ENCODE results near the gene LMO2.
"Not testable (repeated sequence)": the region's sequence is repeated elsewhere in the genome, so short reads cannot be mapped to it uniquely, and the experiment has no call there.

LMO2 gene

DNA sequence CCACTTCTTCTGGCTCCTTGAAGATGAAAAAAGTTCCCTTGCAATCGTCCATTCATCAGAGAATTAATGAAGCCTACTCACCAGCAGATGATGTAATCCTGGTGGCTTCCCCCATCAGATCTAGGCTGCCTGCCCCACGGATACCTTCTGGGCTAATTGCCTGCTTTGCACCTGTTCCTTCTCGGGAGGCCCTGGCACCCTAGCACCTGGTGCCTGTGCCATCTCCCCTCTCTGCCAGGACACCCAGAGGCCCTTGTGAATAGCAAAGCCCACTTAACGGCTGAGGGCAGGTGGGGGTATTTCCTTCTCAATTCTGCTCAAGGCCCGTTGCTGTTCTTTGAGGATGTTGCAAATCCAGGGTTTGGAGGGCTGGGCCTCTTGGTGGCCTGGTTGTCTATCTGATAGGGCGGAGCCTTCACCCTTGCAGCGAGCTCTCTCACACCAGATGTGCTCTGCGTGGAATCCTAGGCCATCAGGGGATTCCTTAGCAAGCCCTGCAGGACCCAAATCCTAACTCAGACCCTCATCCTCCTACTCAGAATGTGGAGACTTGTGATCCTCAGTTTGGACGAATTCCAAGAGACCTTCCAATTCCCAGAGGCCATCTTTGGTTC lies at the start of gene LMO2:
Gene LMO2, minus strand, starts transcription at position 363 of the 614 bp plus-strand sequence. CDS start 22,360 bp downstream, outside the sequence.
- DNase-seq (ENCODE audit: low spot score), result no peak

DNA sequence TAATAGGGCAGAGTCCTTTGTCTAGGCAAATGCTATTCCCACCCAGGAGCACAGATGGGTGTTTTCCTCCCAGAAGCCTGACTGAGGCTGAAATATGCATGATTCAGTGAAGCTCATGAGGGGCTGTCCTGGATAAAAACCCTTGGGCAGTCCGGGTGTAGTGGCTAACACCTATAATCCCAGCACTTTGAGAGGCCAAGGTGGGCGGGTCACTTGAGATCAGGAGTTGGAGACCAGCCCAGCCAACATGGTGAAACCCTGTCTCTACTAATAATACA lies 48.6 kb upstream of the LMO2 start:
- DNase-seq (ENCODE audit: low spot score), result no peak

DNA sequence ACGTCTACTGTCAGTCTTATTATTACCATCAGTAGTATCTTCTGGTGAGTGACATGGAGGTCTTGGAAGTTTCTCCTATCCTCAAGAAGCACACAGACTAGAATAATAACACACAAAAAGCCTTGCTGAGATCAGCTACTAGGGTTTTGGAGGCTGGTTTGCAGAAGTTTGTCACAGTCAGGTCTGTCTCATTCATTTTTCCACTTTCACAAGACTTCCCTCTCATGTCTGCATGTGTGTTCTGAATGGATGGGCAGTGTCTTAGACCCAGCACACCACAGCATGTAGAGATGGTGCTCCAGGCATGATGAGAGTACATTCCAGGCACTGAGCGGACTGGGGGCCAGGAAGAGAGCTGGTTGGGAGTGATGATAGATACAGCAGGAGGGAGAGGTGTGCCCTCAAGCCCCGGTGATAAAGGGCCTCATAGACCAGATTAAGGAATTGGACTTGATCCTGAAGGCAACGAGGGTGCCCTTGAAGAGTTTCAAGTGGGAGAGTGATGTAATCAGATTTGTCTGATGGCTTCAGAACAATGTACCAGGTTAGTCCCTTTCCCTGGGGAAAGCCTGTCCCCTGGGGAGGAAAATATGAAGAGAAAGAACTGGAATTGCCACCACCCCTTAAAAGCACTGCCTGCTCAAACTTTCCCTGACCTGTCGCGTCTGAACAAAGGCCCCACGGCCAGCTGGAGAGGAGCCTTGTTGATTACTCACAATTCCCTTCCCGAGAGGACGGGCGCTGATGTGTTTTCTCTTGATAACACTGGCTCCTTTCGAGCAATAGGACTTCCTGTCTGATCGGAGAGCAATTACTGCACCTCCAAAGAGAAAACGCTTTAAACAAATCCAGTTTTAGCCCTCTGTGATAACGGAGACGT lies 45.1 kb upstream of the LMO2 start:
- no peak for DNase-seq (ENCODE audit: low spot score)

DNA sequence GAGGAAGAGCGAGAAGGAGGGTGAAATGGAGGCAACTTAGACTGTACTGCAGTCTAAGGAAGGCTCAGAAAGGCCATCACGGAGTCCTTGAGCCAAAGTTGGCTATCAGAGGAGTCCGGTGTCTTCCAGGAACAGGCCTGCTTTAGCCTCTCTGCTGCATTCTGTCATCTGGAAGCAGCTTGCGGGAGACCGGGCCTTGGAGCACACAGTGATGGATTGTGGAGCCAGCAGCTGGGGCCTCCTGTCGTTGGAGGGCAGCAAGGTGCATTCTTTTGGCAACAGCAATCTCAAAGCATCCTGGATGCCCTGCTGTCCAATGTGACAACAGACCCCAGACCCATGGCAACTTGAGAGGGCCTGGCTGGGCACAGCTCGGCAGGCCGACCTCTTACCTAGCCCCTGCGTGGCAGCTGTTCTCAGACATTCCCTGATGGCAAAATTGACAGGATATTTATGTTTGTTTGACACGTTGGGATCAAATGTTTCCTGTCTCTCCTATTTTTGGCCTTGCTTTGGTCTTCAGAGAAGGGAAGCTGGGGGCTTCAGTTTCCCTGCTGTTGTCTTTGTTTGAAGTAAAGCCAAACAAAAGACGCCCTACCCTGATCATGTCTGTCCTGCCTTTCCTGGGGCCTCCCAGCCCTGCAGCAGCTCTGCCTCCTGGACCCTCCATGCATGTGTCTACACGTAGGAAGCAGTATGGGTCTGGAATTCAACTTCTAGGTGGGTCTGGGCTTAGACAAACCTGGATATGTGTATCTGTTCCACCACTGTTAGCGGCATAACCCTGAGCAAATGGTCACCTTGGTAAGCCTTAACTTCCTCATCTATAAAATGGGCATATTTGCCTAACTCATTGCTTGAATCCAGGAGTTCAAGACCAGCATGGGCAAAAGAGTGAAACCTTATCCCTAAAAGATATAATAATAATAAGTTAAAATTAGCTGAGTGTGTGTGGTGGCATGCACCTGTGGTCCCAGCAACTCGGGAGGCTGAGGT lies 43.9 kb upstream of the LMO2 start:
- no peak for DNase-seq (ENCODE audit: low spot score)

DNA sequence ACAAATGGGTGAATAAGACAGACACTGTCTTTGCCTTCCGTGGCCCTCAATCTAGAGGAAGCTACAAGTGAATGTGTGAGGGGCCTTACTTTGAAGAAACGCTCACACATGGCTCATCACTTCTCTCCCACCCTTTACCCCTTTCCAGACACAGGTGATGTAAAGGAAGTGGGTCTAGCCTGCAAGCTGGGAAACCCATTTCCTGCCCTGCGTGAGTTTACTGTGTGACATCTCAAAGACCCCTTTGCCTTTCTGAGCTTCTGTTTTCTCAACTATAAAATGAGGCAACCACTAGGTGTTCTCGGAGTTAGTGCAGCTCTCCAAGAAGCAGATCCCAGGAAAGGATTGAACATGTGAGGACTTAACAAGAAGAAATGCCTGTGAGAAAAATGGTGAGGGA lies 43.1 kb upstream of the LMO2 start:
- DNase-seq (ENCODE audit: low spot score), result no peak

DNA sequence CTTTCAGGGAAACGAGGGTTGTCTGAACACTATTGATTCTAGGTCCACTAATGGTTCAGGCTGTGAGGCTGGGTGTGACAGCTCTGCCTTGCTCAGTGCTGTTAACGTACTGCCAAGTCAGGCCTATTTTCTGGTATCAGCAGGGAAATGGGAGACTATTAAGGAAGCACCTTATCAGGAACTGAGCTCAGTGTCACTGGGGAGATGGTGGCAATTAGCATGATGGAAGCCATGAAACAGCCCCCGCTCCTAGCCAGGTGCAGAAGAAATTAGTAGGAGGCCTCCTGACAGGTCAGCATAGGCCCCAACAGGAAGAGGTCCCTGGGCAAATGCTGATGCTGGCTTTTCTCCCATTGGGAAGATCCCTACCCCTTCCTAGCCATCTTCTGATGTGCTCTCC lies 42.6 kb upstream of the LMO2 start:
- no peak for DNase-seq (ENCODE audit: low spot score)

DNA sequence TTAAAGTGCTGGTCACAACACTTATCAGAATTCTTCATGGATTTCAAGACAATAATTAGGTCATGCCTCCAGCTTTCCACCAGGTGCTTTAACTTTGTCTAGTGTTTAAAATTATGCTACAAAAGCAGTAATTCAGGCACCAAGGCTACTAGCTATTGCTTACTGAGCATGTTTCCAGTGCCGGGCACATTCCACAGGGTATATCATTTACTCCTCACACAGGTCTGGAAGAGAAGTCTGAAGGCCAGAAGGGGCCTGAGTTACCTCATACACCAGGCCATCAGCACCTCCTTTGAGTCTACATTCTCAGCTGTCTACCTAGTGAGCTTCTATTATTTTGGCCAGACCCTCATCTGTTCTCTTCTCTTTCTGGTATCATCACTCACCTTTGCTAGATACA lies 41.7 kb upstream of the LMO2 start:
- no peak for DNase-seq (ENCODE audit: low spot score)

DNA sequence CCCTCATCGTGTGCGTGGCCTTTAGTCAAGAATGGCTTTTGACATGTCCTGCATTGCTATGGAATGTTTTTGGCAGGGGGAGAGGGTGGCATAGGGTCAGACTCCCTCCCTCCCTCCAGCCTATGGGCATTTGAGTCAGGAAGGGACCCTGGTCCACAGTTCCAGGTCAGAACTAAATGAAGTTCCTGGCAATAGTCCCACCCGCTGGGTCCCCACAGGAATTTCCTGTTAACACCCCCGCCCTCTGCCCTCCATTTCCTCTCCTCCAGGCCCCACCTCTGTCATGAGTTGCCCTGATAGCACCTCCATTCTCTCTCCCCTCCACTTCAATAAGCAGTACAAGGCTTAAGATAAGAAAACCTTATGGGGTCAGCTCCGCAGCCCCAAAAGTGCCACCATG lies 40.8 kb upstream of the LMO2 start:
- DNase-seq (ENCODE audit: low spot score), result no peak

DNA sequence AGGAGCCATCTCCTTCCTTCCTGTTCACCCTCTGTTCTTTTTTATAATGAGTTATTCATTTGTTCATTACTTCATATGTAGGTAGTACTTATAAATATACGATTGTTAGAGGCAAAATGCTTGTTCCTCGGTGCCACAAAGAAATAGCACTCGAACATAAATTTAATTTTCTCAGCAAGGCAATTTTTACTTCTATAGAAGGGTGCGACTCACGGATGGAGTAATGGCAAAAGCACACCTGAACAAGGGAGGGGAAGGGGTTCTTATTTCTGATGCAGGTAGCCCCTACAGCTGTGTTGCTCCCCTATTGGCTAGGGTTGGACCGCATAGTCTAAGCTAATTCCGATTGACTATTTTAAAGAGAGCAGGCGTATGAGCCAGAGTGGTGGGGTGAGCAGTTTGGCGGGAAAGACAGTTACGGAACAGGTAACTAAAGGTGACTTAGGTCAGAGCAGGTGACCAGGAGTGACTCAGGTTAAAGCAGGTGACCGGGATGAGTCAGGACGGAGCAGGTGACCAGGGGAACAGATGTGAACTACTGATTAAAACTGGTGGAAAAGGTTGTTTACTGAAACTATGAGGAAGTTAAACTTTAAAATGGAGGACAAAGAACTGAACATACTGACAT lies 40.0 kb upstream of the LMO2 start:
- DNase-seq (ENCODE audit: low spot score), result not testable (repeated sequence)

DNA sequence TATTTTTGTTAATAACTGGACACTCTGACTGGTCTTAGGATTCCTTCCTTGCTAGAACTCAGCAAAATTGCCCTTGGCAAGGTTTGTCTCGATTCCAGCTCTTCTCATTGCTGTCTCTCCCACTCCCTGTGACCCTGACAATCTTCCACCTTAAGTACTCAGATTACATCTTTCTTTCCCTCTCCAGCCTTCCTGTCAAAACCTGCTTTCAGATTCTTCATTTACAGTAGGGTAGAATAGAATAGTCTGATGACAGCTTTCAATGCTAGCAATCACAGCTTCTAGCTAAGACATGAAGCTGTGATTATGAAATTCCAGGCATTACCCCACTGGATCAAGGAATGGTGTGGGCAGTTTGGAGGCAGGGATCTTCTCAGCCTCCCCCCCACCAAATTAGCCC lies 39.2 kb upstream of the LMO2 start:
- no peak for DNase-seq (ENCODE audit: low spot score)

DNA sequence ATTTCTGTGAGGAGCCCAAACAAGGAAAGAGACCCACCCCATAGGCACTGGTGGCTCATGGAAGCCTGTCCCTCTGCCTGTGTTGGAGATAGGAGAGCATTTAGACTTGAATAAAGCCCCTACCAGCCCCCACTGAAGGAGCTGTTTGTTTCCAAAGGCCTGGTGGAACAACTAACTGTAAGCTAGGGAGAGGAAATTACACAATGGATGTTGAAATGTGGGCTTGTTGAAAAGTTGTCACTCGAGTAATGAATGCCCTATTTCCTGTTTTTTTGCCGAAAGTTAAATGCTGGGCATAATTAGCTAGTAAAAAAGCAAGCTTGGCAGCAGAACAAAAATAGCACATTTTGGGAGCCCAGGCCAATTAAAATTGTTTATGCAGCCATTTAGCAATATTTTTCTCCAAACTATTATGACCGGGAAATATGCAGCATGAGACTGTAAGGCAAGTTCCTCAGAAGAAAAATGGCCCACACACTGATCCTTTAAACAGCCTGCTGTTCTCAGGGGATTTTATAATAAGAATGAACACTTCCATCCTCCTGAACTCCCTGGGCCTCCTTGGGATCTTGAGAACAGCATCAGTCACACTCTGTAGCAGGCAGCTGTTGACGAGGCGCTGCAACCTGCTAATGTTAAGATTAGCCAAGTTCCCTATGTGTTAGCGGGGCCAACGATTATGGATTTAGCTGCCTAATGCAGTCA lies 38.6 kb upstream of the LMO2 start:
- DNase-seq (ENCODE audit: low spot score), result no peak

DNA sequence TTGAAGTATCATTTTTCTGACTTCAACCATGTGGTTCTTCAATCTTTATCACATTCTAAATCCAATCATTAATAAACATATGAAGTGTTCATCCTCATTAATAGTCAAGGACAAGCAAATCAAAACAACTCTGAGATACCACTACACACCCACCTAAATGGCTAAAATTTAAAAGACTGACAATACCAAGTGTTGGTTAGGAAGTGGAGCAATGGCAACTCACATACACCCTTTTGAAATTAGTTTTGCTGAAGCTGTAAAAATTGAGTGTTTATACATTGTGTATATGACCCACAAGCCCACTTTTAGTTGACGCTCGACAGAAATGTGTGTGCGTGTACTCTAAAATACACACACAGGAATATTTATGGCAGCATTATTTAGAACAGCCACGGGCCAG lies 36.7 kb upstream of the LMO2 start:
- no peak for DNase-seq (ENCODE audit: low spot score)

DNA sequence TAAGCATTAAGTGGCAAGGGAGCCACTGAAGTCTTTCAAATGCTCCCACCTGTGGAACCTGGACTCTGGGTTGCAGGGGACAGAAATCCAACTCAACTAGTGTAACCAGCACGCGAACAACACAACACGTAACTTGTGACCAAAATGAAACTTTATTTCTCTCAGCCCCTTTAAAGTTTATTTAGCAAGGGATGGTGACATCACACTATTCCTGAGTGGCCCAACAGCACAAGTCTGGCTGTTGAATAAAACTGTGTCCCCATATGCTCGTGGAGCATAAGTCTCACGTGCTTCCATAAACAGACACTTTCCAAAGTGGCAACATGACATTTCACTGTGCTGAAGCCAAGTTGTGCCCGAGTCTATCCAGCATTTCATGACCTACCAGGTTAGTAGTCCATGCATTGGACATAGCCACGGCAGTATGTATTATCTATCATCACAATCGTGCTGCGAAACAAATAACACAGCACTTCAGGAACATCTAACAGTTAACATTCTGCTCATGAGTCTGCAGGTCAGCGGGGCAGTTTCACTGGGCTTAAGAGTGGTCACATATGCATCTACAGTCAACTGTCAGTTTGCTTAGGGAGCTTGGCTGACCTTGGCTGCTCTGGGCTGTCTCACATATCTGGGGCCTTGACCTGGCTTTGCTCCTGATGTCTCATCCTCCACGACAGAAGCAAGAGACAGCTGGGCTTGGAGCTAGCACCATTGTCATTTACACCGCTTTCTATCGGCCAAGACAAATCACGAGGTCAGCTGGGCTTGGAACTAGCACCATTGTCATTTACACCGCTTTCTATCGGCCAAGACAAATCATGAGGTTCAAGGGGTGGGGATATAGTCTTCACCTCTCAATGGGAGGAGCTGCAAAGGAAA lies 35.0 kb upstream of the LMO2 start:
- no peak for DNase-seq (ENCODE audit: low spot score)

DNA sequence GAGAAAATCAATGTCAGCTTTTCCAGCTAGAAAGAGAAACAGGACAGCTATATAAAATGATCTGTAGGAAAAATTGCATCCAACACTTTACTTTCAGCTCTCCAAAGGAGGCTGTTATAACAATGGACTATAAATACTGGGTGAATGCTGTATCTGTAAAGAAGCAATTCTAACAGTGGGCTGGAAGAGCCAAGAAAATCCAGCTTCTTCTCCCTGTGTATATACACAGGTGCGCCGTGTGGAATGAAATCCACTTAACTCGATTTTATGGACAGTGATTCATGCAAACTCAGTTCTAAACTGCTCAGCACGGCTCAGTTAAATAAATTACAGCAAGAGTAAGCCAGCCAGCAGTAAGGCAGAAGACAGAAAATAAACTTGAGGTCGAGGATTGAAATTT lies 32.5 kb upstream of the LMO2 start:
- DNase-seq (ENCODE audit: low spot score), result no peak

DNA sequence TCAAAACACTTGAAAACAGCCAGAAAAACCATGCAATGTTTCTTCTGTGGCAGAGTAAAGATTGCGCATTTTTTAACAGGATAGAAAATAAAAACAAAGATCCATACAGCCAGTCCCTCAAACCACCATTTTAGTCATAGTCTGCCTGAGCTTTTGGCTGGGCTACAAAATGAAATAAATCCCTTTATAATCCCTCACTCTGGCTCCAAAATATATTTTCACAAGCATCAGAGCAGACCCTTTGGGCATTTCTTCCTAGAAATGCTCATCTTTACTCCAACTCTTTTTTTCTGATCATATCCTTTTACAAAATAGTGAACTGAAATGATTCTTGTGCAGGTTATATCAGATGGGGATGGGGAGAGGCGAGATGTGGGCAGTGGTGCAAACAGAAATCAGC lies 31.8 kb upstream of the LMO2 start:
- no peak for DNase-seq (ENCODE audit: low spot score)

DNA sequence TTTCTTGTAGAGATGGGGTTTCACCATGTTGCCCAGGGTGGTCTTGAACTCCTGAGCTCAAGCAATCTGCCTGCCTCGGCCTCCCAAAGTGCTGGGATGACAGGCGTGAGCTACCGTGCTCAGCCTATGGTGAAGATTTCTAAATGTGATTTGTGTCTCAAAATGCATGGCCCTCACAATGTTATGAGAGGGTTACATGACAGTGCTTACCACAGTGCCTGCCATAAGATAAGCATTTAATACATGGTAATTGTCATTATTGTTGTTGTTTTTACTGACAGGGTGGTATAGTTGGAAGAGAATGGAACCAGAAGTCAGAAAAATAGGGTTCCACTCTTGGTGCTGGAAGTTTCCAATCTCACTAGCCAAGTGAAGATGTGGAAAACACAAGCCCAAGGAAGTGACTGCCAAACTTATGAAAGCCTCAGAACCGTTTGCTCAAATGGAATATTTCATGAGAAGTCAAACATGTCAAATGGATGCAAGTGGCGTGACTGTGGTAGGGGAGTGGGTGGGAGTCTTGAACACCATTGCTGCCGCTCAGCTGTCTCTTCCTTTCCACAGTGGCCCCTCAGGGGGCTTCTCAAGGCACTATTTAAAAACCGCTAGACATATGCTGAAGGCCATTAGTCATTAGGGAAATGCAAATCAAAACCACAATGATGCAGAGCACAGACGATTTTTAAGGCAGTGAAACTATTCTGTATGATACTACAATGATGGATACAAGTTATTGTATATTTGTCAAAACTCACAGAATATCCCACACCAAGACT lies 29.1 kb upstream of the LMO2 start:
- DNase-seq (ENCODE audit: low spot score), result no peak

DNA sequence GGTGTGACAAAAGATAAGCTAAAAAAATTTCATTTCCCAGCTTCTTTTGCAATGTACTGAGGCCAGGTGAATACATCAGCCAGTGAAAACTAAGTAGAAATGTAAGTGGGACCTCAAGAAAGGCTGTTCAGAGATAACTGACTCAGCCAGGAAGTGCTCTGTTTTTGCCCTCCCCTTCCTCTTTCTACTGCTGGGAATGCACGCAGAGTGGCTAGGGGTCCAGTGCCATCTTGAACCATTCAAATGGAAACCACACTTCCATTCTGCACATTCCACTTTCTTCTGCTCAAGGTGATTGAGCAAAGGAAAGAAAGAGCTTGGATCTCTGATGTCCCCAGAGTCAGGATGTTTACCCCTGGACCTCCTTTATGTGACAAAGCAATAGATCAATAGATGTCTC lies 27.8 kb upstream of the LMO2 start:
- DNase-seq (ENCODE audit: low spot score), result no peak

DNA sequence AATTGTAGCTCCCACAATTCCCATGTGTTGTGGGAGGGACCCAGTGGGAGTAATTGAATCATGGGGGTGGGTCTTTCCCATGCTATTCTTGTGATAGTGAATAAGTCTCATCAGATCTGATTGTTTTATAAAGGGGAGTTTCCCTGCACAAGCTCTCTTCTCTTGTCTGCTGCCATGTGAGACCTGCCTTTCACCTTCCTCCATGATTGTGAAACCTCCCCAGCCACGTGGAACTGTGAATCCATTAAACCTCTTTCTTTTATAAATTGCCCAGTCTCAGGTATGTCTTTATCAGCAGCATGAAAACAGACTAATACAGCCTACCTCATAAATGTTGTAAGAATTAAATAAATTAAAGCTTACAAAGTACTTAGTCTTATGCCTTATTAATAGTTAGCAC lies 25.5 kb upstream of the LMO2 start:
- DNase-seq (ENCODE audit: low spot score), result not testable (repeated sequence)

DNA sequence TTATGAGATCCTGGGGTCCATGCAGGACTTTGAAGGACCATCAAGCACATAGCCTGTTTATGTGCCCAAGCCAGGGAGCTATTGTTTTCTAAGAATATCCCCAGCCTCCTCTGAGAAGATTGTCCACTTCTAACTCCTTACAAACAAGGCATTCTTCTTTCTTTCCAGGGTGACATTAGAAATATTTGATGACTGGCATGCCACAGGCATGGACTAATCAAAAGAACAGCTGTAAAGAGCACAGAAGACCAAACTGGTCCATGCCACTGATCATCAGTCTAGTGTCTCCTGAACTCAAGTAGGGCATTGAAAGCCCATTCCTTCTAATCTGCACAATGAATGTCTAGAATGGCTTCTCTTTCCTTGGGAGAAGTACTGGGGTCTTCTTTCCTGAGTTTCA lies 24.9 kb upstream of the LMO2 start:
- DNase-seq (ENCODE audit: low spot score), result no peak

DNA sequence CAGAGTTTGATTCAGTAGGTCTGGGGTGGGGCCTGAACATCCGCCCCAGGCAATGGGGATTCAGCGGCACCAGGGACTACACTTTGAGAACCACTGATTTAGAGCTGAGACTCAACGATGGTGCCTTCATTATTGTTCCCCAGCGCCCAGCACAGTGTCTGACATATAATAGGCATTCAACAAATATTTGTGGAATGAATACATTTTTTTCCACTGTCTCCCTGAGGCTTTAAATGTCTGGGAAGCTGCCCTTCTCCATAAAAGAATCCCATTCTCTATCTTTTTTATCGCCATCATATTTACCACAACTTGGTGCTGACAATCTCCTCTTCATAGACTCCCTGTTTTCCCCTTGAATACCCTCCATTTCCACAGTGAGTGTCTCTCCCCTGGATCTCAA lies 23.6 kb upstream of the LMO2 start:
- DNase-seq (ENCODE audit: low spot score), result no peak

Data from left forelimb (tissue), 1 donor.